Spleen (tissue), 7 donors: ENCODE data around the gene DUSP6.

Experiments
- CTCF ChIP-seq, 11 experiments: fragments of 200-600 bp in 7 of 11; fragments of 450-650 bp in 4 of 11; sonication (generic) in 4 of 11; IDR thresholded peaks in 8 of 11; conservative IDR thresholded peaks in 3 of 11; 1 replicate in 7 of 11; 2 replicates in 4 of 11; pipeline versions ENCODE4 v1.4.0 to v1.8.0; 2016 to 2021; ENCODE audit warnings: antibody characterized with exemption in 11 of 11, inconsistent platforms in 4 of 11, mild to moderate bottlenecking in 1 of 11
- POLR2A ChIP-seq, 3 donors: fragments of 450-650 bp; IDR thresholded peaks; one replicate each; pipeline ENCODE4 v1.5.1; 2017; ENCODE audit warnings: antibody characterized with exemption in 3 of 3, mild to moderate bottlenecking in 1 of 3
- POLR2AphosphoS5 ChIP-seq, 3 donors: sonication (generic); formaldehyde crosslinking; IDR thresholded peaks; one replicate each; pipeline ENCODE4 v1.5.1; 2017; ENCODE audit warnings: antibody characterized with exemption in 3 of 3
- donor health status: DM: no; HTN: no; CAD: no; lungs with moderate emphysema.
- donor health status: DM: no; HTN: no; CAD: no.
- donor health status: DM: no; HTN: no; CAD: no.

GRCh38 chr12:89401433-89402058, 49.2 kb upstream of the DUSP6 start:
- no peak for TF ChIP-seq CTCF (IDR thresholded peaks at IDR 0.05 in 8 of 11, conservative IDR thresholded peaks at IDR 0.05 in 3 of 11)
- no peak for TF ChIP-seq POLR2A (IDR thresholded peaks at IDR 0.05)
- TF ChIP-seq POLR2AphosphoS5 (IDR thresholded peaks at IDR 0.05), result no peak
